HepG2 (cell line): ENCODE measurements around the gene BIRC6. TPM values are rescaled to one million over a fixed set of nuclear protein-coding genes. Genes with fewer than 3 reads are reported as not detected.

Source experiments
- ATAC-seq: fragments of 200-7000 bp; cut with Tn5 transposase; 3 replicates; pipeline ENCODE4 v1.9.1; 2020; ENCODE audit warnings: mild to moderate bottlenecking, moderate library complexity
- BruUV-seq: library from RNA; stranded (reverse); fragments of 400-500 nt; replicated peaks from 2 replicates; lab custom pipeline; 2021; lab: Mats Ljungman, UMichigan
- CTCF ChIA-PET: fragments of 300-600 bp; formaldehyde crosslinking; extraction: SDS; loops from one replicate; lab custom pipeline; 2021; ENCODE audit warnings: low total read pairs, inconsistent platforms, low intra/inter-chr PET ratio; lab: Yijun Ruan, JAX
- POLR2A ChIA-PET: fragments of 350-600 bp; sonication (Branson Sonifier 250); formaldehyde crosslinking; loops from one replicate; lab custom pipeline; 2020; ENCODE audit warnings: antibody characterized with exemption, inconsistent platforms; lab: Yijun Ruan, JAX
- DNase-seq: peaks from one replicate; pipeline ENCODE4 v3.0.0-alpha.2; 2015; ENCODE audit warnings: low spot score
- FAIRE-seq: peaks from 3 replicates; lab custom pipeline; 2011; peaks lifted over from hg19 to GRCh38; lab: Jason Lieb, UNC
- H2AFZ ChIP-seq: one replicate; pipeline ENCODE4 v1.6.1; 2011; ENCODE audit warnings: low read length, inconsistent platforms
- H3K27ac ChIP-seq: fragments of 300-600 bp; 3 replicates; pipeline ENCODE4 v1.8.0; 2011; ENCODE audit warnings: mixed run types, mild to moderate bottlenecking, mixed read lengths, low read length, inconsistent platforms; ENCODE audit not compliant: insufficient read depth; ENCODE audit errors: extremely low read length
- H3K27me3 ChIP-seq, 2 experiments: fragments of 200-600 bp in 1 of 2; 2 replicates in 1 of 2; 3 replicates in 1 of 2; pipeline versions ENCODE4 v1.6.0 to v1.8.0; 2011; ENCODE audit warnings: low read length in 2 of 2, mild to moderate bottlenecking in 2 of 2, moderate library complexity in 2 of 2, inconsistent platforms in 1 of 2; ENCODE audit not compliant: insufficient read depth in 2 of 2, control insufficient read depth in 1 of 2
- H3K36me3 ChIP-seq, 2 experiments: fragments of 200-600 bp in 1 of 2; replicated peaks in 1 of 2; 2 replicates in 1 of 2; 3 replicates in 1 of 2; pipeline versions ENCODE4 v1.5.1 to v1.8.0; 2011; ENCODE audit warnings: low read length in 2 of 2, inconsistent platforms in 1 of 2; ENCODE audit not compliant: insufficient read depth in 2 of 2, control insufficient read depth in 1 of 2
- H3K4me1 ChIP-seq: 2 replicates; pipeline ENCODE4 v1.5.1; 2012; ENCODE audit warnings: low read length, inconsistent platforms; ENCODE audit not compliant: insufficient read depth
- H3K4me2 ChIP-seq: 2 replicates; pipeline ENCODE4 v1.6.0; 2011; ENCODE audit warnings: low read depth, low read length, inconsistent platforms
- H3K4me3 ChIP-seq, 3 experiments: fragments of 200-600 bp in 1 of 3; sonication (generic), shearing (Covaris generic) in 1 of 3; replicated peaks in 1 of 3; 2 replicates each; pipeline ENCODE4 v1.5.1; 2011 to 2016; ENCODE audit warnings: low read length in 3 of 3, inconsistent platforms in 2 of 3, low read depth in 2 of 3, mild to moderate bottlenecking in 2 of 3, control low read depth in 1 of 3, mixed read lengths in 1 of 3; ENCODE audit not compliant: insufficient read depth in 1 of 3
- H3K79me2 ChIP-seq: one replicate; pipeline ENCODE4 v1.6.1; 2011; ENCODE audit warnings: low read length, inconsistent platforms; ENCODE audit not compliant: insufficient read depth
- H3K9ac ChIP-seq: 2 replicates; pipeline ENCODE4 v1.6.0; 2011; ENCODE audit warnings: mild to moderate bottlenecking, low read depth, low read length, inconsistent platforms; ENCODE audit not compliant: insufficient read depth
- H3K9me3 ChIP-seq: 2 replicates; pipeline ENCODE4 v1.5.1; 2012; ENCODE audit warnings: mild to moderate bottlenecking, low read length
- H4K20me1 ChIP-seq: 2 replicates; pipeline ENCODE4 v1.6.0; 2011; ENCODE audit warnings: inconsistent platforms, mild to moderate bottlenecking, low read length, moderate library complexity; ENCODE audit not compliant: insufficient read depth
- EED ChIP-seq: sonication (generic); formaldehyde crosslinking; IDR thresholded peaks from 2 replicates; pipeline ENCODE4 v1.5.0; 2020; ENCODE audit warnings: mild to moderate bottlenecking, missing genetic modification reagents
- FOXK2 ChIP-seq: fragments of 450-650 bp; IDR thresholded peaks from 2 replicates; pipeline ENCODE4 v1.6.1; 2016
- MAFK ChIP-seq, 2 experiments: IDR thresholded peaks in 1 of 2; conservative IDR thresholded peaks in 1 of 2; 2 replicates each; pipeline ENCODE4 v1.6.1; 2011; ENCODE audit warnings: improper control_type of control experiment in 2 of 2, low read length in 2 of 2
- RBM22 ChIP-seq: fragments of 200-400 bp; formaldehyde crosslinking; optimal IDR thresholded peaks from 2 replicates; pipeline ENCODE3; 2017; ENCODE audit warnings: mild to moderate bottlenecking, low read length, moderate library complexity
- ZNF34 ChIP-seq: sonication (generic); formaldehyde crosslinking; IDR thresholded peaks from 2 replicates; pipeline ENCODE4 v1.4.0; 2020; ENCODE audit warnings: mild to moderate bottlenecking, missing genetic modification reagents, borderline replicate concordance
- WGBS: methylation state at CpG from one replicate; pipeline ENCODE4 v1.1.6; 2017; ENCODE audit warnings: low lambda C conversion rate; 5-methylcytosine and 5-hydroxymethylcytosine counted together
- in situ Hi-C: cut with HindIII; loops from 2 replicates; pipeline ENCODE4 v1.10.0; 2017; ENCODE audit warnings: low pct_unique_long_range_greater_than_20kb; ENCODE audit not compliant: extremely low pct_ligation_motif_present
- intact Hi-C: fragments of 100-400 bp; cut with micrococcal nuclease; formaldehyde crosslinking; loops from one replicate; pipeline ENCODE4 v1.10.0; 2022; ENCODE audit not compliant: unreplicated experiment
- polyA plus RNA-seq, 8 experiments: library from polyadenylated mRNA; depleted of rRNA in 3 of 8; stranded (reverse) in 7 of 8; unstranded in 1 of 8; fragments of >200 nt; fragmentation: Illumina TruSeq in 4 of 8; extraction: Trizol in 4 of 8; gene quantifications; 2 replicates each; pipeline versions ENCODE4 v1.2.1 to v1.2.3, GENCODE V29; 2011 to 2016; ENCODE audit warnings: low read depth in 4 of 8, missing spikeins in 1 of 8, mixed read lengths in 1 of 8; ENCODE audit not compliant: insufficient read depth in 1 of 8
- total RNA-seq, 5 experiments: library from RNA; depleted of rRNA; stranded (reverse); fragments of >200 nt; fragmentation: Illumina TruSeq; extraction: Trizol; gene quantifications; 2 replicates each; pipeline ENCODE4 v1.2.3, GENCODE V29; 2016; ENCODE audit warnings: low read depth in 1 of 5

Gene BIRC6
- total and polyA plus RNA-seq, 2 of the 13 experiments (the other 11 are each of a cell fraction or from before 2014, with no cell fraction given), result 65.6 to 120 TPM

- TF ChIP-seq MAFK (conservative IDR thresholded peaks at IDR 0.05 in 1 of 2, IDR thresholded peaks at IDR 0.05 in 1 of 2; ENCODE audit: low read length in 2 of 2) (no peak), ZNF34 (CRISPR knock-in tag) (no peak), FOXK2 (no peak)
- DNase-seq (no peak), FAIRE-seq (no peak), ATAC-seq (no peak)
- POLR2A ChIA-PET, result no interaction called here
- no peaks in the 10 kb centered on the region for H3K27me3 ChIP-seq
- peaks cover 91% of the 10 kb centered on the region for H3K79me2 ChIP-seq
- H2AFZ ChIP-seq, result no peak overlapping the region
- no peak overlapping the region for H3K4me3 ChIP-seq
- peaks cover 3% of the 10 kb centered on the region; the same call in 1 of the 2 replicates for H4K20me1 ChIP-seq
- intact Hi-C loops (no loop called here), in situ Hi-C loops (no loop called here)
- H3K4me1 ChIP-seq, result peaks cover 18% of the 10 kb centered on the region
- 97% methylated on average over 5 of the region's 5 CpGs for WGBS
- no TSS peak for BruUV-seq
- no peak overlapping the region for H3K4me2 ChIP-seq
- H3K9me3 ChIP-seq, result no peaks in the 10 kb centered on the region
- H3K27ac ChIP-seq, result no peak overlapping the region
- H3K36me3 ChIP-seq, result peaks cover 1 to 15% of the 10 kb centered on the region in 2 experiments; a peak in 4 of 5 replicates
- CTCF ChIA-PET, result no interaction called here
- no peak overlapping the region for H3K9ac ChIP-seq
Measured at GRCh38 chr2:32424739-32425138, 67.9 kb downstream of the BIRC6 start.

DNA sequence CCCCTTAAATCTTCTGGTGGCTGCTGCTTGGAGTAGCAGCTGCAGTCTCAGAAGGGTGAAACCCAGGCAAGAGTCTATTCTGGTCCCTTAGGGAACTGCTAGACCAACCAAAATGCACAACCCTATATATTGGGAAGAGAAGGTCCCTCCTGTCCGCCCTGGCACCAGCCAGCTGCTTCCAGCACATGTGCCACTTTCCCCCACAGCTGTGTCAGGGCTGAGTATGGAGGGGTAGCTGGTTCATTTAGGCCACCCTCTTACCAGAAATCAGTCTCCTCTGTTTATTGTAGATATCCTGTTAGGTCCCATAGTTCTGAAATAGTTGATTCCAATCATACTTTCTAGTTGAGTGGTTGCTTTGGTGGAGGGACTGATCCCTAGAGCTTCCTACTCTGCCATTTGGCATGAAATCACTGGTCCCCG, 68.9 kb downstream of the BIRC6 start:
- intact Hi-C loops (no loop called here), in situ Hi-C loops (no loop called here)
- H3K9ac ChIP-seq, result no peak overlapping the region
- no peak overlapping the region for H3K27ac ChIP-seq
- H3K36me3 ChIP-seq, result peaks cover 2 to 16% of the 10 kb centered on the region in 2 experiments
- no peak overlapping the region for H3K4me2 ChIP-seq
- no peaks in the 10 kb centered on the region for H3K27me3 ChIP-seq
- no peak overlapping the region for H3K4me3 ChIP-seq
- ChIA-PET POLR2A (interaction anchor here (0.6 kb wide), 1 partner anchor 12 kb away, joined by 3 read pairs; no protein-coding TSS in a partner anchor), CTCF (no interaction called here)
- H4K20me1 ChIP-seq, result peaks cover 3% of the 10 kb centered on the region; the same call in 1 of the 2 replicates
- FAIRE-seq (no peak), DNase-seq (no peak), ATAC-seq (peak; percentile 49)
- WGBS, result 94% methylated on average over 2 of the region's 2 CpGs
- peaks cover 18% of the 10 kb centered on the region for H3K4me1 ChIP-seq
- H2AFZ ChIP-seq, result no peak overlapping the region
- peaks cover 81% of the 10 kb centered on the region for H3K79me2 ChIP-seq
- no TSS peak for BruUV-seq
- peak; percentile 28 for TF ChIP-seq RBM22
- no peak for TF ChIP-seq EED (CRISPR knock-in tag)
- no peaks in the 10 kb centered on the region for H3K9me3 ChIP-seq
